HG03565 (cell line): ENCODE measurements around the gene RCOR1.
"Not testable (repeated sequence)": the region's sequence is repeated elsewhere in the genome, so short reads cannot be mapped to it uniquely, and the experiment has no call there.

Source experiments
- ATAC-seq: cut with Tn5 transposase; IDR thresholded peaks from one replicate; pipeline ENCODE4 v1.9.1; 2021; ENCODE audit warnings: mild to moderate bottlenecking, moderate library complexity; ENCODE audit not compliant: unreplicated experiment

RCOR1 gene

DNA sequence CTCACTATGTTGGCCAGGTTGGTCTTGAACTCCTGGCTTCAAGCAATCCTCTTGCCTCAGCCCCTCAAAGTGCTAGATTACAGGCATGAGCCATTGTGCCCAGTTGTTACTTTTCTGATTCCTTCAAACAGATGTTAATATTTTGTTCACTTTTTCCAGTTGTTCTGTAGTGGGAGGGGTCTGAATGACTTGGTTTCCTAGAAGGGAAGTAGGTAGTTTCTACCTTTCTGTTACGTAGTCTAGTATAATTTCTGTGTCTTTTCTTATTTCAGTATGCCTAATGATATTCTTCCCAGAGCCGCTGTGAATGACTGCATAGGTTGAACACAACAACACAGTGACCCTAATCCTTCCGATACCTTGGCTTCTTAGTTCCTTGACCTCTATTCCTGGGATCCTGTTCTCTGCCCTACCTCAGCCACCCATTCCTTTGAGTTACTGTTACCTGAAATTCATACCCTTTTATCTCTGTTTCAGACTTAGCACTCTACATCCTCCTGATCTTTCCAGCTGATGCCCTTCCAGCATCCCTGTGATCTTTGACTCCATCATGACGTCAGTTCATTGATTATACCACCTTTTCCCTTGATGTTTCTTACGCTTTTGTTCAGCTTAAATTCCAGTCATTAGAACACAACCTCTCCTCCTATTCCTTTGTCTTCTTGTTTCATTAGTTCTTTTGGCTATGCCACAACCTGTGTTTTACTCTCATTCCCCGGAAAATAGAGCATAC is 33.3 kb downstream of the RCOR1 start:
- no peak for ATAC-seq

DNA sequence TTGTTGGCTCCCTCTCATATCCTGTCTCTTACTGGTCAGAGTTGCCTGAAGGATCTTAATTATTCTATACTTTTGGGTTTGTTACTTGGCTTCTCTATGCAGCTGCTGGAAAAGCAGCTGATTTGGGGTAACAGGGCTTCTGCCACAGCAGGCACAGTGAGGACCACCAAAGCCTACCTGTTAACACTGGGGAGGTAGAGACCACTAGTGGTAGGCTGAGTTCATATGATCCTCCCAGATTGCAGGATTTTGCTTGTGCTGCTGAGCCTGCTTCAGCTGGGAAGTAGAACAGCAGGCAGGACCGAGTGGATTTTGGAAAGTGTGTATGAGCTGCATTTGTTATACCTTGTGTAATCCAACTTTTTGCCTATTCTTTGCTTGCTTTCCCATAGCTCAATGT is 34.1 kb downstream of the RCOR1 start:
- ATAC-seq: no peak

DNA sequence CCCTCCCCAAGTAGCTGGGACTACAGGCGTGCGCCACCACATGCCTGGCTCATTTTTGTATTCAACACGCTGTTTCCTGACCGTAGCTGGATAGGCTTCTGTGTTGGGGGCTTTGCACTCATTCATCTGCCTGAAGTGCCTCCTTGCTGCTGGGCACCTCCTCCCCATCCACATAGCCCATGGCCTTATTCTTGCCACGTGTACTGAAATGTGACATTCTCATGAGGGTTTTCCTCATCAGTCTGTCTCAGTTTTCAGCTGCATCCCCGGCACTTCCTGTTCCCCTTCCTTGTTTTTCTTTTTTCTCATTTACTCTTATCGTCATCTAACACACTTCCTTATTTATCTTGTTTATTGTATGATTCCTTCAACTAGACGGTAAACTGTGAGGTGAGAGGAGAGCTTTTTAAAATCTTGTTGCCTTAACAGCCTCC is 36.6 kb downstream of the RCOR1 start:
- ATAC-seq: no peak

DNA sequence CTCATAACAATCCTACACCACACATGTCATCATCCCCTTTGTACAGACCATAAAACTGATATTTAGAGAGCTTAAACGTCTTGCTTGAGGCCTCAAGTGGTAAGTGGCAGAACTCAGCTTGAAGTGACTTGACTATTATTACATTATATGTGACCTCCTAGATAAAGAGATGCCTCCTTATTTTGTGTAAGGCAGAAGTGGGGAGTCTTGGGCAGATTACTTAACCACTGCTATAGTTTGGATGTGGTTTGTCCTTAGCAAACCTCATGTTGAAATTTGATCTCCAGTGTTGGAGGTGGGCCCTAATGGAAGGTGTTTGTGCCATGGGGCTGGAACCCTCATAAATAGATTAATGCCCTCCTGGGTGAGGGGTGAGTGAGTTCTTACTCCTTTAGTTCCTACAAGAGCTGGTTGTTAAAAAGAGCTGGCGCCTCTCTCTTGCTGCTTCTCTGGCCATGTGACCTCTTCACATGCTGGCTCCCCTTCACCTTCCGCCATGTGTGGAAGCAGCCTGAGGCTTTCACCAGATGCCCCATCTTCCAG is 37.4 kb downstream of the RCOR1 start:
- no peak for ATAC-seq

DNA sequence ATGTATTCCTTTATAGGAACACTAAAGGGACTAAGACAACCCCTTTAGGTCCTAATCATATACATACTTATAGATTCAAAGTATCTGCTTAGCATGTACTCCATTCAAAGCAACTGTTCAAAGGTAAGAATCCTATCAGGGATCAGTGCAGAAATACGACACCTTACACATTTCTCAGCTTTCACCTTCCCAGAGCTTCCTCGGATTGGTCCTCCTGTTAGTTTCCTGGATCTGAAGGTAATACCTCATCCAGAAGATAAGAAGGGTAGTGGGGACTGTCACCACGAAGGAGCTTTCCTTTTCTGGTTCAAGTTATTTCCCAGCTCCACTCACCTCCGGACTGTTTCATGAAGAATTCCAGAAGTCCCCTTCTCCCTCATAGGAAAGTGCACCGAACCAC is 38.0 kb downstream of the RCOR1 start:
- no peak for ATAC-seq

DNA sequence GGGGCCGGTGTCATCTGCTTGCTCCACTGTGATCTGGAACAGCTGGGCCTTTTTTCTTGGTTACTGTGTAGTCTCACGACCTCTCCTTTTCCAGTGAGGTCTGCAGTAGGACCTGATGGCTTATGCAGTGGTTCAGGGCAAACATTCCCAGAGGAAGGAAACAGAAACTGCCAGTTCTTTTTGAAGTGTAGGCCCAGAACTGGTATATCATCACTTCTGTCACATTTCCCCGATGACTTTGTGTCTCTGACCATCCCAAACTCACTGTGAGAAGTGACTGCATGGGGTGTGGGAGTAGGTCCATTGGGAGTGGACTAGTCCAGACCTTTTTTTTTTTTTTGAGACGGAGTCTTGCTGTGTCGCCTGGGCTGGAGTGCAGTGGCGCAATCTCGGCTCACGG is 38.4 kb downstream of the RCOR1 start:
- ATAC-seq: no peak

DNA sequence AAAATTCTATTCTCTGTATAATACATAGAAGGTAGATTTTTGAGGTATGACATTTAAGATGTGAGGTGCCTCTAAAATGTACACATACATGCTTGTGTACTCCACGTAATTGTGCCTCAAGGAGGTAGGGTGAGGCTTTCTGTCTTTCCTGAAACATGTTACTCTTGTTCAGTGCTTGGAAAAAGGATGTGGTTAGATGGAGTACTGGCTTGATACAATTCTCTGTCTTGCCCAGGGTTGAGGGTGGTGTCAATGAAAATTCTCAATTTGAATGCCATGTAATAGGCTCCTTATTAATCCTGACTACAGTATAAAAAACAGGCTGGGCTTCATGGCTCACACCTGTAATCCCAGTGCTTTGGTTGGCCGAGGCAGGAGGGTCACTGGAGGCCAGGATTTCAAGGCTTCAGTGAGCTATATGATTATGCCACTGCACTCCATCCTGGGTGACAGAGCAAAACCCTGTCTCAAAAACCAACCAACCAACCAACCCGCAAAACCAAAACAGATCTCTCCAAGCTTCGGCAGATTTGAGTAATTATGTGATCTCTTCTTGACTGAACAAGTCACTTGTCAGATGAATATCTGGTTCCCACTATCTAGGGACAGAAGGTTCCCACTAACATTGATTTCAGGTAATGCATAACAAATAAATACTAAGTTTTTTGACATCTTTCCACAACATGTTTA is 41.6 kb downstream of the RCOR1 start:
- no peak for ATAC-seq

DNA sequence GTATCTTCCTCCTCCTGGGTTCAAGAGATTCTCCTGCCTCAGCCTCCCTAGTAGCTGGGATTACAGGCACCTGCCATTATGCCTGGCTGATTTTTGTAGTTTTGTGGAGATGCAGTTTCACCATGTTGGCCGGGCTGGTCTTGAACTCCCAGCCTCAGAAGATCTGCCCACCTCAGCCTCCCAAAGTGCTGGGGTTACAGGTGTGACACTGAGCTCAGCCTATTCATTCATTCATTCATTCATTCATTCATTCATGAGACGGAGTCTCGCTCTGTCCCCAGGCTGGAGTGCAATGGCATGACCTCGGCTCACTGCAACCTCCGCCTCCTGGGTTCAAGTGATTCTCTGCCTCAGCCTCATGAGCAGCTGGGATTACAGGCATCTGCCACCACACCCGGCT is 47.2 kb downstream of the RCOR1 start:
- not testable (repeated sequence) for ATAC-seq

DNA sequence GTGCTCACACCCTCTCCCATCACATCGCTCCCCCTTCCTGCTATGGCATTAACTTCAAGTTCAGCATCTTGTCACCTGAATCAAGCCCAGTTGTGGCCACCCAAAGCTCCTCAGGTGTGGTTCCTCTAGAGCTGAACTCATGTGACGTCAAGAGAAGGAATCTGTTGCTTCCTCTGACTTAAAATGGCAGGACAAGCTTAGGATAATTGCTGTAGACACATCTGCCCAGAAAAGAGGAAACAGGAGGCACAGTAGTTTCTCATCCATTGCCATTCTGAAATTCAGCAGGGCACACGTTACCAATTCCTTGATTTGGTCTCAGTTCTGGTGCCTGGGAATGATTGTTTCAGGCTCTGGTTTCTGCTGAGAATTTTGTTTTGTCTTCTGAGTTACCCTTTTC is 52.1 kb downstream of the RCOR1 start:
- no peak for ATAC-seq

DNA sequence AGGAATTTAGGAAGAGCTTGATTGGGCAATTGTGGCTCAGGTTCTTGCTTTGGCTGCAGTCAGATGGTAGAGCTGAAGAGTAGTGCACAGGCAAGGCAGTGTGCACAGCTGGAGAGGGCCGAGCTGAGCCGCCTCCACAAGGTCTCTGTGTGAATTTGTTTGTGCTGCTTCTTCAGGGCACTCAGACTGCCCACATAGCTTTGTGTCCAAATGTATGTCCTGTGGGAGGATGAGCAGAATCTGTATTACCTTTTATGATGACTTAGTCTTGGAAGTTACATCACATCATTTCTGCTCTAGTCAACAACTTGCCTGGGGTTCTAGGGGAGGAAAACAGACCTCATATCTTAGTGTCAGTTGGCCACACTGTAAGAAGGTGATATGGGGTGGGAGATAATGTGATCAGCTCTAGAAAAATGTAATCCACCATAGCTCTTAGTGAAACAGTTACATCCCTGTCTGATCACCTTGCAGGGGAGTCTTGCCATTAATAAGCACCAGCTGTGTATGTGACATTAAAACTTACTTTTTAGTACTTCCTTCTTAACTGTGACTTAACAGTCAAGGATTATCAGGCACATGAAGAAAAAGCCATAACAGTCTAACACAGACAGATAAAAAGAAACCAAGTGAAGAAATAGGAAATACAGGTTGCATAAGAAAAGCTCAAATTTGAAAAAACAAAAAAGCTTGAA is 53.4 kb downstream of the RCOR1 start:
- ATAC-seq: no peak

DNA sequence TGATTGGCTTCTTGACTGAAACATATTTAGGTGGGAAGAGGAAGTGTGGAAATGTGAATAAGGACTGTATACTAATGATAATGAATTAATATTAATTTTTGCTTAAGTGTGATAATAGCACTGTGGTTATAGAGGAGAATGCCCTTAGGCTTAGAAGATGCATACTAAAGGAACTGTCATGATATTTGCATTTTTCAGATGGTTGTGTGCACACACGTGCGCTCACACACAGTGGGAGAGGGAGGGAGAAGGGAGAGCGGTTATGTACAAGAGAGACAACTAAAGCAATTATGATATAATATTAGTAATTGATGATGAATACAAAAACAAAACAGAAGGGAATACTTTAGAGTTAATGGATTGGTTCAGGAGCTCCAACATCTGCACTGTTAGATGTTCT is 54.2 kb downstream of the RCOR1 start:
- ATAC-seq: no peak

DNA sequence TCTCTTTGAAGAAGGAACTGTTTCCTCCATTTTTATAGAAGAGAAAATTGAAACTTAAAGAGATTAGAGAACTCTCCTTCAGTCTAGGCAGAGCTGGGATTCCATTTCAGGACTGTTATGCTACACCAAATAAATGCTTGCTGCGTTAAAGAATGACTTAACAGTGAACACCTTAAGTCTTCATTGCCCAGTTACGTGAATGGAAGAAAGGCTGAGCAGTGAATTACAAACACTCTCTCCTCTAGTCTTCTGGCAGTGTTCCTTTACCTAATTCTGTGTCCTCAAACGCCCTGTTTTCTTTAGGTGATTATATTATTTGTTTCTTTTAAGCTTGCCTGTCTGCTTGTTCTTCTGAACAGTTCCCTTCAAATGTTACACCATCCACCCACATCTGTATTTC is 59.7 kb downstream of the RCOR1 start:
- ATAC-seq: no peak

DNA sequence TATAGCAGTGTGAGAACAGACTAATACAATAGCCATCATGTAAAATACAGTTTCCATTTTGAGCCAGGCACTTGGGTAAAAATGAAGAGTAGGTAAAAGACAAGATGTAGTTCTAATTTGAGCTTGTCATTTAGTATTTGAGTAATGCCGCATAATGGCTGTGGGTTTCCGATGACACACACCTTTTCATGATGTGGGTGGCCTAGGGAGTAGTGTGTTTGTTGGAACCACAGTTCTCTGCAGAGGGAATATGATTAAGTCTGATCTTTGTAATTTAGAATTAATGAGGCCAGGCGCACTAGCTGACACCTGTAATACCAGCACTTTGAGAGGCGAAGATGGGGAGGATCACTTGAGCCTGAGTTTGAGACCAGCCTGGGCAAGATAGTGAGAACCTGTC is 61.8 kb downstream of the RCOR1 start:
- no peak for ATAC-seq

DNA sequence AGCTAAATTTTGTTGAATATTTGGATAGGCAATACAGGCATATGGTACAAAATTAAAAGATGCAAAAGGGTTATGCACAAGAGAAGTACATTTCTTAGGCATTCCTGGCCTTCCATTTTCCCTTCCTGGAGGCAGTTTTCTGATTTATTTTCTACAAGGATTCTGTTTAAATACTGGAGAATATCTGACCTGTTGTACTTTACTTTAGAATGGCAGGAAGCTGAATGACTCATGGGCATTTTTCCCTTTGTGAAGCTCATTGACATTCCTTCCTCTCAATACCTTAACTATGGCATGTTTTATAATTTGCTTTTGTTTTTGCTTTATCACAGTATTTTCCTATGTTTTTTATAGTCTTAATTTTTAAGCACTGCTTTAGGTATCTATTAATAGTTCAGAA is 62.7 kb downstream of the RCOR1 start:
- ATAC-seq: no peak

DNA sequence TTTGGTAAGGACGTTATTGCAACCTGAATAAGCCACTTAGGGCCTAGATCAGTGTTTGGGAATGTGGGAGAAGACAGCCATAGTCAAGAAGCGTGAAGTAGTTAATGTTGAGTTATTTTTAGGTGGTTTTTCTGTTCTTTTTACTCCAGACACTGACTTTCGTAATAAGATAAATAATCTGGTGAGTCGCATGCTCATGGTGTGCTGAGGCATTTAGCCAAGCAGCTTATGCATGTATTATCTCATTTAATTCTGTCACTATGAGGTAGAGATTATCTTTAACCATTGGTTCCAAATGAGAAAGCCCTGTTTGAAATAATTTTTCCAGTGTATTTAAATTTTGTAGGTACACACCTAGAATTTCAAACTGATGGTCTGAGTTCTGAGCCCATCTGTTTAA is 67.3 kb downstream of the RCOR1 start:
- ATAC-seq: no peak

DNA sequence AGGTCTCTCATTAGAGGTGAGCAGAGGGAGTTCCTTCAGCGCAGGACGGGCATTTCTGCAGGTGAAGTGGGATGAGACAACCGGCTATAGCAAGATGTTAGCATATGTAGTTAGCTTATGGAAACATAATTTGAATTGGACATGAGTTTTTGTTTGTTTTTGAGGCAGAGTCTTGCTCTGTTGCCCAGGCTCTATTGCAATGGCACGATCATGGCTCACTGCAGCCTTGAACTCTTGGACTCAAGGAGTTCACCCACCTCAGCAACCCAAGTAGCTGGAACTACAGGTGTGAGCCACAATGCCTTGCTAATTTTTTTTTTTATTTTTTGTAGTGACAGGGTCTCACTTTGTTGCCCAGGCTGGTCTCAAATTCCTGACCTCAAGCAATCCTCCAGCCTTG is 69.2 kb downstream of the RCOR1 start:
- ATAC-seq: no peak

DNA sequence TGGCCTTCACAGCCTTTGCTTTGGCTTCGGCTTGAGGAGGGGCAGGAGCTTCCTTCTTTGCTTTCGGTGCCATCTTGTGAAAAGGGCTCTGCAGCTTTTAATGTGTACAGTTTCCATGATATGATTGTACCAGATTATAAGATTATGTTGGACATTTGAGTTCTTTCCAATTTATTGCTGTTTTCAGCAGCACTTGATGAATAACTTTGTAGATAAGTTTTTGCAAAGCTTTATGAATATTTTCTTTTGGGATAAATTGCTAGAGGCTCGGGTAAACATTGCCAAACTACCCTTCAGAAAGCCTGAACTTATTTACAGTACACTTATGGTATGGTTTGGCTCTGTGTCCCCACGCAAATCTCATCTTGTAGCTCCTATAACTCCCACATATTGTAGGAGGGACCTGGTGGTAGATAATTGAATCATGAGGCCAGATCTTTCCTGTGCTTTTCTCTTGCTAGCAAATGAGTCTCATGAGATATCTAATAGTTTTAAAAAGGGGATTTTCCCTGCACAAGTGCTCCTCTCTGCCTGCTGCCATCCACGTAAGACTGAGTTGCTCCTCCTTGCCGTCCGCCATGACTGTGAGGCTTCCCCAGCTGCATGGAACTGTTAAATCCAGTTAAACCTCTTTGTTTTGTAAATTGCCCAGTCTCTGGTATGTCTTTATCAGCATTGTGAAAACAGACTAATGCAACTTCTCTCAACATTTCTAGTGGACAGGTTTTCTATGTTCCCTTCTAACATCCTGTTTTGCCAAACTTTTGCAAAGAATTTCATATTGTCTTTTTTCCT is 70.4 kb downstream of the RCOR1 start:
- ATAC-seq: no peak

DNA sequence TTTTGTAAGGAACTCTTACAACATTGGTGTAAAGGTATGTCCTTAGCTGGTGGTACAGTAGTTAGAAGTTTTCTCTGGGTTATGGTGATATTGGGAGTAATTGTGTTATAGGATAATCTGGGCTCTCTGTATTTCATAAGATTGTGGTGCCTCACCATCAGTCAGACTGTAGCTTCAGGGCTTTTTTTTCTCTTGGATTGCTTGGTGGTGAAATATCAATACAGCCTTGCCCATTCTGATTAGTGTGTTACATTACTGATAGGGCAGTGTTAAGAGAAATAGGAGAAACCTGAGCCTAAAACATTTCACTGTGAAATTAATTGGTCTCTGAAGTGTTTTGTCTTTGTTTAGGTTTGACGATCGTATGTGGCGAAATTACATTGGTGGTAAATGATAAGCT is 71.0 kb downstream of the RCOR1 start:
- no peak for ATAC-seq

DNA sequence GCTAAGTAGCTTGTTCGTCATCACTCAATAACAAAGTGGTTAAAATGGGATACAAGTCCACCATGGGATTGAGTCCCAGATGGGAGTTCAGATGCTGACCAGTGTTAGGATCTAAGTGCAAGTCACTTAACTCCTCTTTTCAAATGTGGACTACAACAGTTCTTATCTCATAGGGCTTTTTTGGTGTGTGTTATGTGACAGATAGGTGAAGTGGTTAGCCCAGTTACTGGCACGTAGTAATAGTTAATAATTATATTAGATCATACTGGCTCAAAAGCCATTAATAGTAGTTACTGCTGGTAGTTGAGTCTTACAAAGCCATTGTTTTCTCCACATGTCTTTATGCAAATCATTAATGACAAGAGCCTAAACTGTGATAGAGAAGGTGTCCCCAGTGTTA is 73.2 kb downstream of the RCOR1 start:
- ATAC-seq: no peak

DNA sequence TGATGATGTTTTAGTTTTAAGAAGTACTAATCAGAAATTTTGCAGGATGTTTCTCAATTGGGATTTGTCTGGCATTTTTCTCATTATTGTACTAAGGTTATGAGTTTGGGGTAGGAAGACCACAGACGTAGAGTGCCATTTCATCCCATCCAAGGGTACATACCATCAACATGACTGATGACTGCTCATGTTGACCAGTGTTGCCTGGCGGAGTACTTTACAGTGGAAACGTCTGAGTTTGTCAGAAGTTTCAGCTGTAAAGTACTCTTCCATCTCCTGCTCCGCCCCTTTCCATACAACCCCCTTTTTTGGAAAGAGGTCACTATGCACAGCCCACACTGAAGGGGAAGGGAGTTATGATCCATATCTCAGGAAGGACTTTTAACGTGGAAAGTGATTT is 74.2 kb downstream of the RCOR1 start:
- no peak for ATAC-seq

DNA sequence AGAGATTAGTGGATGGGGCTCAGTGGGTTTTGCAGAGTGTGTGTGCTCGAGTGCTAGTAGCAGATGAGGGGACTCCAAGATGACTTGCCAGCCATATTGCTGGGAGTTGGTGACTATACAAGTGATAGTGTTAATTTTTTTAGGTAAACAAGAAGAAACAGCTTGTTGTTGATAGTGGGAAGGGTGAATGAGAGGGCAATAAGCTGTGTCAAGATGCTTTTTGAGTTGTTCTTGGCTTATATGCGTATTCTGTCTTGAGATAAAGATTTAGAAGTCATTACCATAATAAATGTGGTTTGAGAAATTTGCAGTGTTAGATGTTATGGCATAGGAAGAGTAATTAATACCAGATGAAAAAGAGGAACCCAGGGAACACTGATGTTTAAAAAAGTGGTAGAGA is 75.3 kb downstream of the RCOR1 start:
- no peak for ATAC-seq
